H9 (cell line): ENCODE measurements around the gene HECW1. TPM values are rescaled to one million over a fixed set of nuclear protein-coding genes. Genes with fewer than 3 reads are reported as not detected.

Experiments
- DNase-seq: peaks from one replicate; pipeline ENCODE4 v3.0.0-alpha.2; 2017
- H2AFZ ChIP-seq: one replicate; pipeline ENCODE4 v1.6.1; 2013; ENCODE audit warnings: mild to moderate bottlenecking, low read length, control low read depth, moderate library complexity
- H2AK5ac ChIP-seq: 2 replicates; pipeline ENCODE4 v1.6.1; 2013; ENCODE audit warnings: low read length, control low read depth, mixed read lengths; ENCODE audit not compliant: insufficient read length
- H2BK120ac ChIP-seq: one replicate; pipeline ENCODE4 v1.6.1; 2013; ENCODE audit warnings: low read depth, mild to moderate bottlenecking, low read length, control low read depth, inconsistent platforms; ENCODE audit not compliant: poor library complexity, severe bottlenecking
- H2BK12ac ChIP-seq: 2 replicates; pipeline ENCODE4 v1.6.1; 2013; ENCODE audit warnings: low read length, control low read depth, mixed read lengths, low read depth; ENCODE audit not compliant: insufficient read length
- H2BK15ac ChIP-seq: 2 replicates; pipeline ENCODE4 v1.6.1; 2013; ENCODE audit warnings: low read depth, low read length, control low read depth
- H2BK20ac ChIP-seq: one replicate; pipeline ENCODE4 v1.6.1; 2013; ENCODE audit warnings: low read depth, mild to moderate bottlenecking, low read length, control low read depth, inconsistent platforms; ENCODE audit not compliant: poor library complexity, severe bottlenecking
- H2BK5ac ChIP-seq: 2 replicates; pipeline ENCODE4 v1.6.1; 2013; ENCODE audit warnings: low read length, control low read depth, mixed read lengths; ENCODE audit not compliant: insufficient read length
- H3K14ac ChIP-seq: 2 replicates; pipeline ENCODE4 v1.6.1; 2013; ENCODE audit warnings: low read length, control low read depth; ENCODE audit not compliant: insufficient read depth
- H3K18ac ChIP-seq: 2 replicates; pipeline ENCODE4 v1.6.1; 2013; ENCODE audit warnings: low read depth, mild to moderate bottlenecking, mixed read lengths, low read length, control low read depth; ENCODE audit not compliant: insufficient read length
- H3K23ac ChIP-seq: 2 replicates; pipeline ENCODE4 v1.6.1; 2013; ENCODE audit warnings: low read length, control low read depth, mixed read lengths, low read depth; ENCODE audit not compliant: insufficient read length
- H3K23me2 ChIP-seq: 2 replicates; pipeline ENCODE4 v1.6.1; 2013; ENCODE audit warnings: low read depth, mild to moderate bottlenecking, mixed read lengths, low read length, control low read depth; ENCODE audit not compliant: insufficient read length, poor library complexity, severe bottlenecking
- H3K27ac ChIP-seq: 2 replicates; pipeline ENCODE4 v1.5.1; 2013; ENCODE audit warnings: low read length, control low read depth, mixed read lengths, low read depth; ENCODE audit not compliant: insufficient read length
- H3K27me3 ChIP-seq: 2 replicates; pipeline ENCODE4 v1.6.1; 2013; ENCODE audit warnings: low read length, control low read depth, inconsistent platforms; ENCODE audit not compliant: insufficient read depth
- H3K4ac ChIP-seq: 2 replicates; pipeline ENCODE4 v1.6.1; 2013; ENCODE audit warnings: low read depth, mild to moderate bottlenecking, control low read depth, inconsistent platforms, low read length, moderate library complexity
- H3K4me1 ChIP-seq: 2 replicates; pipeline ENCODE4 v1.6.1; 2013; ENCODE audit warnings: low read length, control low read depth, inconsistent platforms; ENCODE audit not compliant: insufficient read depth
- H3K4me2 ChIP-seq: 2 replicates; pipeline ENCODE4 v1.6.1; 2013; ENCODE audit warnings: low read length, control low read depth, mixed read lengths; ENCODE audit not compliant: insufficient read length, insufficient read depth
- H3K56ac ChIP-seq: 2 replicates; pipeline ENCODE4 v1.6.1; 2013; ENCODE audit warnings: low read depth, mild to moderate bottlenecking, mixed read lengths, low read length, control low read depth; ENCODE audit not compliant: insufficient read length
- H3K79me1 ChIP-seq: 2 replicates; pipeline ENCODE4 v1.6.1; 2013; ENCODE audit warnings: low read depth, mild to moderate bottlenecking, moderate library complexity, low read length, control low read depth, inconsistent platforms; ENCODE audit not compliant: insufficient read depth, poor library complexity, severe bottlenecking
- H3K79me2 ChIP-seq: 2 replicates; pipeline ENCODE4 v1.6.1; 2013; ENCODE audit warnings: low read length, control low read depth, inconsistent platforms; ENCODE audit not compliant: insufficient read depth
- H3K9ac ChIP-seq: 2 replicates; pipeline ENCODE4 v1.6.1; 2013; ENCODE audit warnings: low read length, control low read depth, mixed read lengths; ENCODE audit not compliant: insufficient read length; ENCODE audit errors: extremely low read depth
- H3K9me3 ChIP-seq: one replicate; pipeline ENCODE4 v1.6.1; 2013; ENCODE audit warnings: low read depth, low read length, inconsistent platforms; ENCODE audit not compliant: control insufficient read depth
- H3T11ph ChIP-seq: one replicate; pipeline ENCODE4 v1.6.1; 2013; ENCODE audit warnings: mild to moderate bottlenecking, low read length, control low read depth, inconsistent platforms
- H4K20me1 ChIP-seq: one replicate; pipeline ENCODE4 v1.6.1; 2013; ENCODE audit not compliant: control insufficient read depth, insufficient read length, insufficient read depth
- H4K5ac ChIP-seq: 2 replicates; pipeline ENCODE4 v1.6.1; 2013; ENCODE audit warnings: low read depth, mild to moderate bottlenecking, mixed read lengths, low read length, control low read depth; ENCODE audit not compliant: insufficient read length
- H4K8ac ChIP-seq: replicated peaks from 2 replicates; pipeline ENCODE4 v1.6.1; 2013; ENCODE audit warnings: low read length, control low read depth, mixed read lengths, low read depth; ENCODE audit not compliant: insufficient read length
- H4K91ac ChIP-seq: 2 replicates; pipeline ENCODE4 v1.6.1; 2013; ENCODE audit warnings: low read depth, mild to moderate bottlenecking, moderate library complexity, mixed read lengths, low read length, control low read depth; ENCODE audit not compliant: insufficient read length
- H3K27ac Mint-ChIP-seq, 3 experiments: 2 replicates in 2 of 3; 3 replicates in 1 of 3; pipeline ENCODE4 v1.8.0; 2020 to 2021; ENCODE audit warnings: mixed read lengths in 3 of 3, mild to moderate bottlenecking in 1 of 3, moderate library complexity in 1 of 3
- H3K27me3 Mint-ChIP-seq: 2 replicates; pipeline ENCODE4 v1.8.0; 2021; ENCODE audit warnings: low read depth, mild to moderate bottlenecking, moderate library complexity, mixed read lengths
- H3K36me3 Mint-ChIP-seq, 3 experiments: 2 replicates in 2 of 3; 3 replicates in 1 of 3; pipeline ENCODE4 v1.8.0; 2020 to 2021; ENCODE audit warnings: low read depth in 3 of 3, mixed read lengths in 3 of 3; ENCODE audit not compliant: insufficient read depth in 1 of 3
- H3K4me1 Mint-ChIP-seq, 2 experiments: 2 replicates each; pipeline ENCODE4 v1.8.0; 2020; ENCODE audit warnings: mixed read lengths in 2 of 2
- H3K4me3 Mint-ChIP-seq, 2 experiments: 2 replicates in 1 of 2; 3 replicates in 1 of 2; pipeline ENCODE4 v1.8.0; 2020 to 2021; ENCODE audit warnings: mild to moderate bottlenecking in 2 of 2, mixed read lengths in 2 of 2, moderate library complexity in 1 of 2
- H3K9me3 Mint-ChIP-seq, 2 experiments: 2 replicates in 1 of 2; 3 replicates in 1 of 2; pipeline ENCODE4 v1.8.0; 2020; ENCODE audit warnings: mild to moderate bottlenecking in 2 of 2, mixed read lengths in 2 of 2, moderate library complexity in 1 of 2
- WGBS: extraction: QIAGEN DNeasy Blood & Tissue Kit; methylation state at CpG from one replicate; pipeline ENCODE4 v1.1.7; 2013; ENCODE audit warnings: missing lambda C conversion rate, low lambda C conversion rate, mixed read lengths; ENCODE audit not compliant: insufficient read length; ENCODE audit errors: extremely low coverage; 5-methylcytosine and 5-hydroxymethylcytosine counted together
- total RNA-seq: library from RNA; stranded (reverse); gene quantifications from 2 replicates; pipeline ENCODE4 v1.2.1, GENCODE V29; 2021
- TF ChIP-seq, protein P1 (sequence below): fragments of 200-600 bp; sonication (generic); conservative IDR thresholded peaks from 3 replicates; pipeline ENCODE4 v1.8.0; 2021; ENCODE audit warnings: antibody characterized with exemption, mild to moderate bottlenecking

The HECW1 gene
- total RNA-seq, 1 experiment from 2014 or later = 5.0 TPM

DNA sequence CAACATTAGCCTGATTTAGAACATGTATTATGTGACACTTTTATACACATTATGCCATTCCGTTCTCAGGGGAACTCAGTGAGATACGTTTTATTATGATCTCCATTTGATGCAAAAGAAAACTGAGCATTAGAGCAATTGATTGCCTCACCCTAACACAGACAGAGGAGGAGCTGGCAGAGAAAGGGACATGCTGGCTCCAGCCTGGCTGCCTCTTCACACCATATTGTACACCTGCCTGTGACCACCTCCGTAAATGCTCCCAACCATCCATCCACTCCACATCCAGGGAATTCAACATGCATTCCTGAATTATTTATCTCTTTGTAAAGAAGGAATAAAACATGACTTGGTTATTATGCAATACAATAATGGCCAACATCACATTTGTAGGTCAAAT is 275.5 kb downstream of the HECW1 start:
- DNase-seq = no peak
- no peak overlapping the region for H3K4ac ChIP-seq
- no peaks in the 10 kb centered on the region for H3K27me3 ChIP-seq
- no peak overlapping the region for H3T11ph ChIP-seq
- no peaks in the 10 kb centered on the region for H3K79me2 ChIP-seq
- no peak overlapping the region for H2BK120ac ChIP-seq
- no peak overlapping the region for H4K5ac ChIP-seq
- no peak overlapping the region for H3K9ac ChIP-seq
- no peak overlapping the region for H2BK5ac ChIP-seq
- H3K23me2 ChIP-seq = no peaks in the 10 kb centered on the region
- H2BK12ac ChIP-seq = no peak overlapping the region
- no peak overlapping the region for H2AFZ ChIP-seq
- H2BK20ac ChIP-seq = no peak overlapping the region
- no peak overlapping the region for H2BK15ac ChIP-seq
- H3K18ac ChIP-seq = no peak overlapping the region
- TF ChIP-seq, protein P1, sequence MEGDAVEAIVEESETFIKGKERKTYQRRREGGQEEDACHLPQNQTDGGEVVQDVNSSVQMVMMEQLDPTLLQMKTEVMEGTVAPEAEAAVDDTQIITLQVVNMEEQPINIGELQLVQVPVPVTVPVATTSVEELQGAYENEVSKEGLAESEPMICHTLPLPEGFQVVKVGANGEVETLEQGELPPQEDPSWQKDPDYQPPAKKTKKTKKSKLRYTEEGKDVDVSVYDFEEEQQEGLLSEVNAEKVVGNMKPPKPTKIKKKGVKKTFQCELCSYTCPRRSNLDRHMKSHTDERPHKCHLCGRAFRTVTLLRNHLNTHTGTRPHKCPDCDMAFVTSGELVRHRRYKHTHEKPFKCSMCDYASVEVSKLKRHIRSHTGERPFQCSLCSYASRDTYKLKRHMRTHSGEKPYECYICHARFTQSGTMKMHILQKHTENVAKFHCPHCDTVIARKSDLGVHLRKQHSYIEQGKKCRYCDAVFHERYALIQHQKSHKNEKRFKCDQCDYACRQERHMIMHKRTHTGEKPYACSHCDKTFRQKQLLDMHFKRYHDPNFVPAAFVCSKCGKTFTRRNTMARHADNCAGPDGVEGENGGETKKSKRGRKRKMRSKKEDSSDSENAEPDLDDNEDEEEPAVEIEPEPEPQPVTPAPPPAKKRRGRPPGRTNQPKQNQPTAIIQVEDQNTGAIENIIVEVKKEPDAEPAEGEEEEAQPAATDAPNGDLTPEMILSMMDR = no peak
- H3K4me3 Mint-ChIP-seq = no peak overlapping the region
- H3K9me3 Mint-ChIP-seq = peaks cover 8 to 12% of the 10 kb centered on the region in 2 experiments
- H4K8ac ChIP-seq = no peak overlapping the region
- H3K4me1 ChIP-seq = peaks cover 2% of the 10 kb centered on the region; the same call in 1 of the 2 replicates
- peaks cover 16 to 25% of the 10 kb centered on the region in 2 experiments for H3K4me1 Mint-ChIP-seq
- H2AK5ac ChIP-seq = no peak overlapping the region
- no CpG with 5 or more reads among the region's 3 CpGs for WGBS
- H3K14ac ChIP-seq = no peak overlapping the region
- H3K56ac ChIP-seq = no peak overlapping the region
- no peaks in the 10 kb centered on the region for H3K9me3 ChIP-seq
- H3K36me3 Mint-ChIP-seq = peaks cover 8 to 26% (median 8%) of the 10 kb centered on the region in 3 experiments
- no peak overlapping the region for H3K23ac ChIP-seq
- no peak overlapping the region for H3K27ac Mint-ChIP-seq
- no peaks in the 10 kb centered on the region for H3K79me1 ChIP-seq
- H3K27ac ChIP-seq = no peak overlapping the region
- no peaks in the 10 kb centered on the region; the same call in none of the 2 replicates for H3K27me3 Mint-ChIP-seq
- no peak overlapping the region for H4K91ac ChIP-seq
- H3K4me2 ChIP-seq = no peak overlapping the region
- no peaks in the 10 kb centered on the region for H4K20me1 ChIP-seq
